HG02678 (cell line): ENCODE data around the gene MTA3.

Experiments
- ATAC-seq: cut with Tn5 transposase; IDR thresholded peaks from one replicate; pipeline ENCODE4 v1.9.1; 2021; ENCODE audit warnings: mild to moderate bottlenecking, moderate library complexity; ENCODE audit not compliant: unreplicated experiment

The MTA3 gene

DNA sequence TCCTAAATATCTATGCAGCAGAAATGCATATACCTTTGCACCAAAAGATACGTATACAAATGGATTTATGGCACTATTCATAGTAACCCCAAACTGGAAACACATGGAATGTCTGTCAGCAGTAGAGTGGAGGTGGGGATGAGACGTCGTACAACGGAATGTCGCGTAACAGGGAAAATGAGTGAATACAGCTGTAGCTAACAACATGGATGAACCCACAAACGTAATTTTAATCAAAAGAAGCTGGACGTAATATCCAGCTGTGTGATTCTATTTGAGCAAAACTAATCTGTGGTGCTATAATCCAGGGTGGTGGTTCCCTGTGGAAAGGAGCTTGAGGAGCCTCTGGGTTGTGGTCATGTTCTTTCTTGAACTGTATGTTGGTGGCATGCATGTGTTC, 89.9 kb downstream of the MTA3 start:
- no peak for ATAC-seq

DNA sequence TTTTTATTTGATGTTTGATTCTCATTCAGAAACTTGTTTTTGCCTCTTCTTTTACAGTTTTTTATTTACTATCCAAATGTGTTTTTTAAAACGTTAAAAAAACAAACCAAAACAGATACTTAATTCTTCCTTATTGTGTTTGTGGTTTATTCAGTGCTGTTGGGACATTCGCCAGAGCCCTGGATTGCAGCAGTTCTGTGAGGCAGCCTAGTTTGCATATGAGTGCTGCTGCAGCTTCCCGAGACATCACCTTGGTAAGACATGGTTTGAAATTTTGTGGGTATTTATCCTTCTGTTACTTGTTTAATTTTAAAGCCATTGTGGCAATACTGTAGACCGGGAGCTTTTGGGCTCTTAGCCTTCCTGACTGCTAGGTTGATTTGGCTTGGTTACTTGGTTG, 91.2 kb downstream of the MTA3 start:
- ATAC-seq: no peak

DNA sequence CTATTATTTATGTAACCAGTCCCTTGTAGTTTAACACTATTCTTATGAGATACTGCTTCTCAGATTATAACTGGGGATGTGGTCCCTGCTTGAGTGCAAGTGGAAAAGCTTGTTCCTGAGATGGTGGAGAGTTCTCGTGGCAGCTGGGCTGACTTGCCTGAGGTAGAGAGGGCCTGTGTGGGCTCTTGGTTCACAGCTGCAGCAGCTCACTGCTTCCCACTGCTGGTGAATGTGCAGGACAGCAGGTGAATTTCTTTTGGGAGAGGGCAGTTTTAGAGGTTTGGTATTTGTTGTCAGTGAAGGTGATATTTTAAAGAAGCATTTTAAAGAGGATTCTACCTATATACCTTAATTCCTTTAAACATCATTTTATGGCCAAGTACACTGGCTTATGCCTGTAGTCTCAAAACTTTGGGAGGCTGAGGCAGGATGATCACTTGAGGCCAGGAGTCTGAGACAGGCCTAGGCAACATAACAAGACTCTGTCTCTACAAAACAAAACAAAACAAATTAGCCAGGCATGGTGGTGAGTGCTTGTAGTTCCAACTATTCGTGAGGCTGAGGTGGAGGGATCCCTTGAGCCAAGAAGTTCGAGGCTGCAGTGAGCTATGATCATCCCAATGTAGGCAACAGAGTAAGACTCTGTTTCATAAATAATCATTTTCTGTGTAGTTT, 94.8 kb downstream of the MTA3 start:
- ATAC-seq: peak; percentile 87

DNA sequence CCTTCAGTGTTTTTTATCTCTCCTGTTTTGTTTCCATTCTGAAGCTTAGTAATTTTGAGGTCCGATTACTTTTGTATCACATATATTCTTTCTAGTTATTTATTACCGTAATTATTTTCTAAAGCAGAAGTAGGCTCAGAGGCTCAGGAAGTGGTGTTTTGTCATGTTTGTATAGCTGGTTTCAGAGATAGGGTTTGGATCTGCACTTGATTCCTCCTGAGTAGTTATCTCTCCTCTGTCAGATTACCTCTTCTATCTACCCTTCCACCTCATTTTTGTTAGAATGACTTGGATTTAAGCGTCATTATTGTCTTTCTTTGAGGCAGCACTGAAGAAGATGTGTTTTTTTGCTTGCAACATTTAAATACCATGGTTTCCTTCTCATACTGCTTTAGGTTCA, 95.4 kb downstream of the MTA3 start:
- peak; percentile 45 for ATAC-seq

DNA sequence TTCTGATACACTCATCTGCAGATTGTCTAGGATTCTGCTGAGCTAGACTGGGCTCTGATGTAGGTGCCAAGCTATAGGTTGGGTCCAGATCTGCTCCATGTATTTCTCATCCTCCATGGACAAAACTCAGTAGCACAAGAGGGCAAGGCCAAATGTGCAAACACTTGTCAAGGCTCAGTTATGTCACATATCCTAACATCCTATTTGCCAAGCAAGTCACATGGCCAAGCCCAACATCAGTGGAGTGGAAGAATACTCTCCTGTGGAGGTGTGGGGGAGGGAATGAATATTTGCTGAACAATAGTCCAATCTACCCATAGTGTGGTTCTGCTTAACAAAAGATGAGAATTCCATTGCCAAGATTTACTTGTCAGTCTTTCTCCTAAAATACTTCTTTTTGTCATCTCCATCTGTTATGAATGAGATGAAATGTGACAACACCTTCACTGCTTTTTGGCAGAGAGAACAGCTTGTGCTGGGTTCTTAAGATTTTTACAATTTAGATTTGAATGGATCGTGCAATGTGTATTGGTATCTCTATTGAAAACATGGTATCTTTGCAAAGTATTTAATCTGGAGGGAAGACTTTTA, 105.7 kb downstream of the MTA3 start:
- no peak for ATAC-seq

DNA sequence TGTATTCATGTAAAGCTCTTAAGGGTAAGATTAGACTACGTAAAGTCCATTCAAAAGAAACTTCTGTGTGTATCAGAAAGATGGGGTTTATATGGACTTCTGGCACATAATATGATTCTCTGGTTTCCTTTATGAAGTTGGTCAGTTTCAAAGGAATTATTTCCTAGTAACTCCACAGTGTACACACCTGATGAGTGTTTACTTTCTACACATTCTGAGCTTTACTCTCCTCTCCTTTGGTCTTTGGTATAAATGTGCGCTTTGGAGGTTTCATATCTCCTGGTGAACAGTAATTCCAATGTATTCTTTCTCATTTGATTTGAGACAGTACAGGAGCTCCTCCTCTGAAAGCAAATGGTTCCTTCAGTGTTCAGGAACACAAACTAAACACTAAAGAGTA, 107.4 kb downstream of the MTA3 start:
- ATAC-seq: no peak

DNA sequence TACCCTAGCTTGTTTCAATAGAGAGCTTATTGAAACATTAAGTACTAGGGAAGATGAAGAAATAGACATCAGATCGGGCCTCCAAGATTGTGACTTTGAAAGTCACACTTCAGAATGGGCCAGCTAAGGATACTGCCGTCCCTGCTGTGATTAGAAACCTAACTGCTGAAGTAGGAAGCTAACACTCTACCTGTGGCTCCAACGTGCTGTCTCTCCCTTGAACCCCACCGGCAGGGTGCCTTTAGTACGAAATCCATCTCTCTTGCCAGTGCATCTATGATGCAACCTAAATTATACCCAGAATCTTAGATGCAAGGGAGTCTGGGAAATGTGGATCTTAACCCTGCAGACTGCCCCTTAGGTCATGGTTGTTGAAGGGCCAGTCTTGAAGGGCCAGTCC, 116.9 kb downstream of the MTA3 start:
- ATAC-seq: no peak

DNA sequence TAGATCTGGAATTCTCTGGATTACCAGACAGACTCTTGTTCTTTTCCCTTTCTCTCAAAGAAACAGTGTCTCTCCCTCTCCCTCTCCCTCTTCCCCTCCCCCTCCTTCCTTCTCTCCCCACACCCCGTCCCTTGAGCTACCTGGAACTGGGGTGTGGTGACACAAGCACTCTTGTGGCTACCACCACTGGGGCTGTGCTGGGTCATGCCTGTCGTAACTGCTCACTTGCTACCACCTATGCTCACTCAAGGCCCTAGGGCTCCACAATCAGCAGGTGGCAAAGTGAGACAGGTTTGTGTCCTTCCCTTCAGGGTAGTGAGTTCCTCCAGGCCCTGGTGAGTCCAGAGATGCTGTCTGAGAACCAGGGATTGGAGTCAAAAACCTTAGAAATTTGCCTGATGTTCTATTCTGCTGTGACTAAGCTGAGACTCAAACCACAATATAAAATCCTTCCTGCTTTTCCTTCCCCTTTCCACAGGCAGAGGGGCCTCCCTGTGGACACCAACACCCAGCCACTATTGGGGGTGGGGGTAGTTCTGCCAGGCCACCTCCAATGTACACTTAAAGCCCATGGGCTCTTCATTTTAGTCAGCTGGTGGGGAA, 124.7 kb downstream of the MTA3 start:
- ATAC-seq: no peak

DNA sequence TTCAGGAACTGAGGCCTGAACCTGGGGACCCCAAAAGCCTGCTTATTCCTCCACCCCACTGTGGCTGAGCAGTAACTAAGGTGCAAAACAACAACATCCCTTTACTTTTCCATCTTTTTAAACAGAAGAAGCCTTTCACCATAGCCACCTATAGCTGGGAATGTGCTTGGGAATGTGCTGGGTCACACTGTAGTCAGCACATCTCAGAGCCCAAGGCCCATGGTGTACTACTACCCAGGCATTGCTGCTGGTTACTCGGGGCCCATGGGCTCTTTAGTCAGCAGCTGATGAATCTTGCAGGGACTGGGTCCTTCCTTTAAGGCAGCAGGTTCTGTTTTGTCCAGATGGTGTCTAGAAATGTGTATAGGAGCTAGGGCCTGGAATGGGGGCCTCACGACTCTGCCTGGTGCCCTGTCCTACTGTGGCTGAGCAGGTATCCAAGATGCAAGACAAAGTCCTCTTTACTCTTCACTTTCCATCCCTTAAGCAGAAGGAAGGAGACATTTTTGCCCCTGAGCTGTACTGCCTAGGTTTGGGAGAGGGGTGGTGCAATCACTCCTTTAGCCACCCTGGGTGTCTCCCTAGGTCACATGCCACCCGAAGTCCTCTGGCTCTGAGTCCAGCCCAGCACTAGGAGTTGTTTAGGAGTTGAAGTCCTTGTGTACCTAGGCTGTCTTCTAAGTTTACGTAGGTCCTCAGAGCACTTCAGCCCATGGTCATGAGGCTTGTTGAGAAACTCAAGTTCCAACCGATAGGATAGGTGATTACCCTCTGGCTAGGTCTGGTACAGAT, 125.5 kb downstream of the MTA3 start:
- ATAC-seq: no peak

DNA sequence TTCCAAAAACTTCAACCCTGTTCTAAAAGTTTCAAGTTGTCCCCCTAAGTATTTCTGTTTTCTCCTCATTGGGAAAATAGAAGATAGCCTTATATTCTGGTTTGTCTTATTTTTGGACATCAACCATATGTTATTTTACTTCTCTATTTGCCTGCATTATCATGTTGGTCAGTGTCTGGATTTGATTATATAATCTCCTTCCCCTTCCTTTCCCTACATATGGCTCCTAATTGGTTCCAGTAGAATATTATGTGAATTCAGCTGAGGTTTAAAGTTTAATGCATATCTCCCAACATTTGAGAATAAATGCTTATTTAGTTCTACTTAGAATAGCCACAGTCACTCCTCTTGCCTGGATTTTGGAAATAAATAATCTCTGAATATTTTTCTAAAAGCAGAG, 128.6 kb downstream of the MTA3 start:
- ATAC-seq: no peak

DNA sequence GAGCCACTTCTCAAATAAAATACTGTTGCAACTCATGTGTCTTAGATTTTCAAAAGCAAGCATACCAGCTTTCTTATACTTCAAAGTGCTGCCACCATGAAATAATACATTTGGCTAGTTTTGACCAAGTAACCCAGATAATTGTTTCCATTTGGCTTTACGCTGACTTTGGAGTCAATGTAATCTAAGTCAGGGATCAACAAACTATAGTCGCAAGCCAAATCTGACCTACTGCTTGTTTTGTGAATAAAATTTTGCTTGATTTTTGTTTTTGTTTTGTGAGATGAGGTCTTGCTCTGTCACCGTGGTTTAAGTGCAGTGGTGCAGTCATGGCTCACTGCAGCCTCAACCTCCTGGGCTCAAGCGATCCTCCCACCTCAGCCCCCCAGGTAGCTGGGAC, 130.5 kb downstream of the MTA3 start:
- no peak for ATAC-seq

DNA sequence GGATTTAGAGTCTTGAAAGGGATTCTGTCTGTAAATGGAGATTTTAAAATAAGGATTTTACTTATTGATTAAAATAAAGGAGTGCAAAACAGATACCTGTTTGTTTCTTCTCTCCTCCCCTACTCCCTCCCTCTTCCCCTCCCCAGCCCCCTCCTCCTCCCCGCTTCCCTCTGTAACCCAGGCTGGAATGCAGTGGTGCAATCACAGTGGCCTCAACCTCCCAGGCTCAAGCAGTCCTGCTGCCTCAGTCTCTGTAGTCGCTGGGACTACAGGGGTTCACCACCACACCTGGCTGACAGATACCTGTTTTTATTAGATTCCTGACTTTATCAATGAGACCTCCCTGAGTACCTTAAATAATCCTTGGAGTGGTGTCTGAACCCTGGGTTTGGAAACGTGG, 138.4 kb downstream of the MTA3 start:
- ATAC-seq: no peak

DNA sequence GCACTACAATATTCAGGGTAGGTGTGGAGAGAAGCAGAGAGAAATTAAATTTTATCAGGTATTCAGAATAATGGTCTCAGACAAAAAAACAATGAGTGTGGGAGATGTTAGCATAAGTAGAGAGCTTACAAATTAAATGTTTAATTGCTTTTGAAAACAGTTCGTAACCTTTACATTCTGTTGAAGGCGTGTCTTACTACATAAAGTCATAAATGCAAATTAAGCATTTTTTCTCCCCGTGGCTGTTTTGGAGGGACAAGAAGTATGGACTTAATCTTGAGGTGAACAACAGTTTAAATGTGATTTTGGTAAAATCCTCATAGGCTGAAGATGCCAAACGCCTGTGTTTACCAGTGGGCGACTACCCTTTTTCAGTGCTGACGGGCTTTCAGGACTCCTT, 139.7 kb downstream of the MTA3 start:
- ATAC-seq: no peak

DNA sequence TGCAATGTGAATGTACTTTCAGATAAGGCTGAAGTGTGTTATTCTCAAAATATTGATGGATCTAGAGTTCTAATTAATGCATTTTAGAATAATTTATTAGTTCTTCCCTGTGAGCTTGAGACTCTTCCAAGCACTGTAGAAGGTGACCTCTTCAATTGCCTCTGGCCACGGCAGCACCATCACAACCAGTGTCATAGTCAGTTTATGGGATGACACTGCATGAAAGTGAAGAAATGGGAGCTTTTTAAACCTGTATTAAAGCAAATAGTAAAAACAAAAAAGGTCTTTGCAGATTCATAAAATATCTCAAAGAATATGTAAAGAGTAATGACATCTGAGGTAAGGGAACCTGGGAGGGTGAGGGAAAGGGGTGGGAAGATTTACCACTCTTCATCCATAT, 143.5 kb downstream of the MTA3 start:
- no peak for ATAC-seq

DNA sequence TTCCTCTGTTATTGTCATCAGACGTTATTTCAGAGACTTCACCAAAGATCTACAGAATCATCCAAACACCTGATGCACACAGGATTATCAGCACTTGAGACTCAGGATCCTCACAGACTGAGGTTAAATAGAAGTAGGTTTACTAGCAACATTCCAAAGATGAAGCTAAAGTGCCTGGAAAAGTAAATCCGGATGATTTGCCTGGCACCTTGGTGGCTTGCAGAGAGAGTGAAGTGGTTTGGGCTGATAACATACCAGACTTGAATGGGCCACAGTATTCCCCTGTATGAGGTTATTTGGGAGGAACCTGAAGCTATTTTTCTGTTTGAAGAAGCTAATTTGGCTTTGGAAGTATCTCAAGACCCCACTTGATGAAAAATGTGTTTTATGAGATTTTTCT, 144.5 kb downstream of the MTA3 start:
- ATAC-seq: no peak

DNA sequence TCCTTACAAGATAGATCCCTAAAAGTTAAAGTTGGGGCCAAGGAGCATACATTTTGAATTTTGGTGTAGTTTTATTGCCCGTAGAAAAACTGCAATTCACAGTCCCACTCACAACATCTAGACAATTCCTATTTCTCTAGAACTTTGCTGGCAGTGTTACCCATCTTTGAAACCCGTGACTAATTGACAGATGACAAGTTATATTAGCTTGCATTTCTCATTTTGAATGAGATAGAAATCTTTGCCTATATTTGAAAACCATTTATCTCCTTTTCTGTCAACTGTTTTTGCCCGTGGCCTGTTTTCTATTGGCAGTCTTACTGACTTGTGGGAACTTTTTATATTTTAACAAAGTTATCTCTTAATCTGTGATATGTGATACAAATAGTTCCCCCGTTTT, 145.5 kb downstream of the MTA3 start:
- no peak for ATAC-seq

DNA sequence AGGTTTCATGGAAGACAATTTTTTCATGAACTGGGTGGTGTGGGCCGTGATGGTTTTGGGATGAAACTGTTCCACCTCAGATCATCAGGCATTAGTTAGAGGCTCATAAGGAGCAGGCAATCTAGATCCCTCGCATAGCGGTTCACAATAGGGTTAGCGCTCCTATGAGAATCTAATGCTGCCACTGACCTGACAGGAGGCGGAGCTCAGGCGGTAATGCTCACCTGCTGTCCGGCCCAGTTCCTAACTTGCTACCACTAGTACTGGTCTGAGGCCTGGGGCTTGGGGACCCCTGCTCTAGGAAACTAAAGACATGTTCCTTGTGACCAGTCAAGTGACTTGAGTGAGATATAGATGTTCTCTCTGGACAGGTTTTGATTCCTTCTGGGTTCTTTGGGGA, 146.3 kb downstream of the MTA3 start:
- ATAC-seq: no peak

DNA sequence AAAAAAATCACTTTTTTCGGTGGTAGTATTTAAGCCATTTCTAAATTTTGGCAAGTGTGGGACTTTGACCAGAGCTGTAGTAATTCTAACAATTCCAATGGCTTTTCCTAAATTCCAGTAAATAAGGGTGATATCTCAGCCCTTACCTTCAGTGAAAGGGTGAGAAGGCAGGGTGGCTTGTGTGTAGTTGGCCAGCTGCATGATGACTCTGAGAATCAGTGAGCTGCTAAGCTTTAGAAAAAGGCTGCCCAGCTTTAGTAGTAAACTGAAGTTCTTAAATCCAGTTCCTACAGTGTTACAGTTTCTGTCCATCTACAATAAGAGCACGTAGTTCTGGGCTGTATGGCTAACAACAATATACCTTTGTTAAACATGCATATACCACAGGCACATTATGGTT, 153.5 kb downstream of the MTA3 start:
- ATAC-seq: peak; percentile 16

DNA sequence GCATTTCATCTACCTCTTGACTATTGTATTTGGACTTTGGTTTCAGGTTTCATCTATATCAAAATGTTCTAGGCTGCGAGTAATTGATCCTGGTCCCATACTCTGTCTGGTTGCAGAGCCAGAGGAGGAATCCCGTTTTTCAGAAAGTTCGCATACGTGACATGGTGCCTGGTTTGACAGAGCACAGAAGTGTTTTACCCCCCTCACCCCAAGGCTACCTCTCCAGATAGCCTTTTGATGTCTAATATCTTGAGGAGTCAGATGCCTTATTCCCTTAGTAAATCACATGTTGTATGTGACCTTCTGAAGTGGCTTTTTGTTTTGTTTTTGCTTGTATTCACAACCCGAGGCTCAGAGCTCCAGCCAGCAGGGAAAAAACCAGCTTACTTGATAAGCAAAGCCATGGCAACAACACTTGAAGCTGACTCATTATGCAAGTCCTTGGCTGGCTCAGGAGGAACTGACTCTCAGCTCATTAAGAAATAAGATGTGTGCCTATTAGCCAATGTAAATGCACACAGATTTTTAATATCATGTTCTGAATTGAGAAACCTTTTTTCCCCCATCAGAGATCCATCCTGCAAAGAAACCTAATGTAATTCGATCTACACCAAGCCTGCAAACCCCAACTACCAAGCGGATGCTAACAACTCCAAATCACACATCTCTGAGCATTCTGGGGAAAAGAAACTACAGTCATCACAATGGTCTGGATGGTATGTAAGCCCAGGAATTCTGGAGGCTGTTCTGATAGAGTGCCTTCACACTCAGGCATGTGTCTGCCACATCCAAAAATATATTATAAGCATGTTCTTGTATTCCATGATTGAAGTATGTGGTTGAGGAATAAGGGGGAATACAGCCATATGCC, 154.1 kb downstream of the MTA3 start:
- ATAC-seq: peak; percentile 97

DNA sequence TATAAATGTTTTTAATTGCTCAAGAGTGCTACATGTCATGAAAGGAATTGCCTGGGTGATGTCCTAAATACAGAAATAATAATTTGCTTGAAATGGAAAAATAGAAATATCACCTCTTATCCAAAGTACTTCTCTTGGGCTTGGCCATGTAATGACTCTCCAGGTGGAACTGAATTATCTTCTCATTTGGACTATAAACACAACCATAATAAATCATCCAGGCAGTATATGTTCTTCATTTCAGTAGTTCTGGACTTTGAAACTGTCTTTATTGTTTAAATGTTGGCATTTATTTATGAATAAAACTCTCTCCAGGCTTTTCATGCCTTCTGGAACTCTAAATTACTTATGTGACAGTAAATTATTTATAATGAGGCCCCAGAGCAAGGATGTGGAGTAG, 155.0 kb downstream of the MTA3 start:
- no peak for ATAC-seq

DNA sequence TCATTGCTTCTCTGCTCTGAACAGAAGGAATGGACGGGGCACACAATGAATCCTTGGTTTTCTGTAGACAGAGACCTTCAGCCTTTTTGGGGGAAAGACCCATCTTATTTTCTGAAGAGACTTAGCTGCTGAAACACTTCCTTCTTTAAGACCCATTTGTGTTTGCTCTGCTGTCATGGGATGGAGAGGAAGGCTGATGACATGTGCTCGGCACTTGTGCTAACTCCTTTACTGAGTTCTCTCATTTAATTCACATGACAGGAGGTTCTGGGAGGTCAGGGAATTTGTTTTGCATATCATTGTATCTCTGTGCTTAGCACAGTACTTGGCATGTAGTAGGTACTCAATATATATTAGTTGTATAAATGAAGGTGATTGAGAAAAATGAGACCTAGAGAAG, 156.5 kb downstream of the MTA3 start:
- ATAC-seq: no peak
